GM21526 (cell line): ENCODE results near the gene ITCH.
A peak's percentile ranks its signal among the peaks of the same experiment; 100 is the strongest.
"Not testable (repeated sequence)": the region's sequence is repeated elsewhere in the genome, so short reads cannot be mapped to it uniquely, and the experiment has no call there.

Experiments
- ATAC-seq: cut with Tn5 transposase; IDR thresholded peaks from one replicate; pipeline ENCODE4 v1.9.1; 2021; ENCODE audit warnings: moderate library complexity; ENCODE audit not compliant: unreplicated experiment, low FRiP score

The ITCH gene

DNA sequence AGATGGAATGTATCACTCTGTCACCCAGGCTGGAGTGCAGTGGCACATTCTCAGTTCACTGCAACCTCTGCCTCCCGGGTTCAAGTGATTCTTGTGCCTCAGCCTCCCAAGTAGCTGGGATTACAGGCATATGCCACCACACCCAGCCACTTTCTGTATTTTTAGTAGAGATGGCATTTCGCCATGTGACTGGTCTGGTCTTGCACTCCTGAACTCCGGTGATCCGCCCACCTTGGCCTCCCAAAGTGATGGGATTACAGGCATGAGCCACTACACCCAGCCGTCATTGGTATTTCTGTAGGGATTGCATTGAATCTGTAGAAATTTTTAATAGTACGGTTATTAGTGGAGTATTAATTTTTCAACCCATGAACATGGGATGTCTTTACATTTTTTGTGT lies 134.5 kb downstream of the ITCH start:
- ATAC-seq, result not testable (repeated sequence)

DNA sequence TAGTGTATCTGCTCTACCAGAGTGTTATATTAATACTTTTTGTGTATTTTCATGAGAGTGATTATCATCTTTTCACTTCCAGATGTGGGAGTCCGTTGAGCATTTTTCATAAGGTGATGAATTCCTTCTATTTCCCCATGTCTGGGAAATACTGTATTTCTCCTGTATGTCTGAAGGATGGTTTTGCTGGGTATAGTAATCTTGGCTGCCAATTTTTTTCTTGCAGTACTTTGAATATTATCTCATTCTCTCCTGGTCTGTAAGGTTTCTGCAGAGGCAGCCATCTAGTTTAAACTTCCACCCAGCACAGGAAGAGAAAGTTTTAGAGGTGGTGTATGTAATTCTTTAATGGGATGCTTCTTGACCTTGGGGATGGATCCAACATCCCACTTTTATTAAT lies 137.8 kb downstream of the ITCH start:
- no peak for ATAC-seq

DNA sequence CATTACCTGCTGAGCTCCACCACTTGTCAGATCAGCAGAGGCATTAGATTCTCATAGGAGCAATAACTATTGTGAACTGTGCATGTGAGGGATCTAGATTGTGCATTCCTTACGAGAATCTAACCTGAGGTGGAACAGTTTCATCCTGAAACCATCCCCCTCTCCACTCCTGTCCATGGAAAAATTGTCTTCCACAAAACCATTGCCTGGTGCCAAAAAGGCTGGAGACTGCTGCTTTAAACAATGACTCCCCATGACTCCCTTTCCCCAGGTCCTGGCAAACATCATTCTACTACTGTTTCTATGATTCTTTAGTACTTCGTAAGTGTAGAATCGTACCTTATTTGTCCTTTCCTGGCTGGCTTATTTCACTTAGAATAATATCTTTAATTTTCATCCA lies 143.4 kb downstream of the ITCH start:
- ATAC-seq, result no peak

DNA sequence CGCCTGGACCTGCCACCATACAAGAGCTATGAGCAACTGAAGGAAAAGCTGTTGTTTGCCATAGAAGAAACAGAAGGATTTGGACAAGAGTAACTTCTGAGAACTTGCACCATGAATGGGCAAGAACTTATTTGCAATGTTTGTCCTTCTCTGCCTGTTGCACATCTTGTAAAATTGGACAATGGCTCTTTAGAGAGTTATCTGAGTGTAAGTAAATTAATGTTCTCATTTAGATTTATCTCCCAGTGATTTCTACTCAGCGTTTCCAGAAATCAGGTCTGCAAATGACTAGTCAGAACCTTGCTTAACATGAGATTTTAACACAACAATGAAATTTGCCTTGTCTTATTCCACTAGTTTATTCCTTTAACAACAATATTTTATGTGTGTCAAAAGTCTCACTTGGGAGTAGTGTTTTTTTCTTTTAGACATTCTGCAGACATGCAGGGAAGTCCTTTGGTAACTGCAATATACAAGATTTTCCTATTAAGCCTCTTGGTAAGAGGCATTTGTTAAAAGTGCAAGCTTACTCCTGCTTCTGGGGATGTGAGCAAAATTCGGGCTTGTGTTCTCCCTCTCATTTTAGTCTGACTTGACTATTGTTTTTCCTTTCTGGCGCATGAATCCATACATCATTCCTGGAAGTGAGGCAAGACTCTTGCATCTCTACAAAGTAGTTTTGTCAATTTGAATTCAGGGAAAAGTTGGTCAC lies 144.8 kb downstream of the ITCH start:
- no peak for ATAC-seq

DNA sequence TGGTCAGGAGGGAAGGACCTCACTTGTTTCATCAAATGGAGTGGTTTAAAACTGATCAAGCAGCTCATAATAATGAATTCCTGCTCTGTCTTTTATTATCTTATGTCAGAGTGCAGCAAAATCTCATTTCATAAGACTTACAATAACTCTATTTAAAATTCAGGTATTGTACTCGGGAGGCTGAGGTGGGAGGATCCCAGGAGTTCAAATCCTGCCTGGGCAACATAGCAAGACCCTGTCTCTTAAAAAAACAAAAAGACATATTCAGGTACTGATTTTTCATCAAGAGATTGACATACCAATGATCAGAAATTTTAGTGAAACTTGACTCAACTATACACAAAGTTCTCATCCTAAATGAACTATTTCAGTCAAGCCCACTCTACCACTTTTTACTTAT lies 147.5 kb downstream of the ITCH start:
- ATAC-seq, result no peak

DNA sequence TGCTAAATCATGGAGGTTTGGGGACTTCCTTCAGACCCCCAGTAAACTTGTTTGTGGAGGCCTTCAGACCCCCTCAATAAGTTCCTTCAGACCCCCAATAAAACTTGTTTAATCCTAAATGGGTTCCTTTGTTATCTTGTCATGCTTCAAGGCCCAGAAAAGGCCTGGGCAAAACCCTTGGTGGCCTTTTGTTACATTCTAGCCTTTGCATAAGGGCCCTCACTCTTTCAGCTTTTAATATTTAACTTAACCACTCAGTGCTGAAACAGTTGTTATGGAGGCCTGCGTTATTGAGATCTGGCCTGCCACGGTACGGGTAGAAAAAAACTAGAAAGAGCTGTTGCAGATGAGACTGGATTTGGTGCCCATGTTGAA lies 148.8 kb downstream of the ITCH start:
- no peak for ATAC-seq

DNA sequence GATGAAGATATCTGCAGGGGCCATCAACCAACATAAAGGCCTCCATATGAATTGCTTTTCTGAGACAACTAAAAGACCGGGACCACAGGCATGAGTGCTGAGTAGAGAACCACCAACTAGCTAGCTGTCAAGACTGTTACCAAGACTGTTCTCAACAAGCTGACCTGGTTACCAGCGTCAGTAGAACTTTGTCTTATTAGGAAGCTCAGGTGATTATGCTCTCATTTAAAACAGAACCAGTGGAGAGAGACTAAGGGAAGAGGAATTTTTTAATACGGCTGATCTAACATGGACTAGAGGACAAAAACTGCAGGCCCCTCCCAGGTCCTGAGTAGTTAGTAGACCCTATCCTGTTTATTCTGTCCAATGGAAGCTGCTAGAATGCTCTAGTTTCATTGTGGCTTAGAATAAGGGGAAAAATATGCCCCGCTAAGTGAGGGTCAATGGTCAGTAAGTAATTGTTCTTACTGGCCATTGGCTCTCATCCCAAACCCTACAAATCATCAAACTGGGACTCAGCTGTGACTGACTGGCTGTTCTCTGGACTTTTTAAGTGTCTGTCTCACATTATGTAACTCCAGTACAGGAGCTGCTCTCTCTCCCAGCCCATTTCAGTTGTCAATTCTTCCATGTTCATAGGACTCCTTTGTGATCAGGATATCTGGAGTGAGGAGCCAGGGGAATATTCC lies 149.3 kb downstream of the ITCH start:
- no peak for ATAC-seq

DNA sequence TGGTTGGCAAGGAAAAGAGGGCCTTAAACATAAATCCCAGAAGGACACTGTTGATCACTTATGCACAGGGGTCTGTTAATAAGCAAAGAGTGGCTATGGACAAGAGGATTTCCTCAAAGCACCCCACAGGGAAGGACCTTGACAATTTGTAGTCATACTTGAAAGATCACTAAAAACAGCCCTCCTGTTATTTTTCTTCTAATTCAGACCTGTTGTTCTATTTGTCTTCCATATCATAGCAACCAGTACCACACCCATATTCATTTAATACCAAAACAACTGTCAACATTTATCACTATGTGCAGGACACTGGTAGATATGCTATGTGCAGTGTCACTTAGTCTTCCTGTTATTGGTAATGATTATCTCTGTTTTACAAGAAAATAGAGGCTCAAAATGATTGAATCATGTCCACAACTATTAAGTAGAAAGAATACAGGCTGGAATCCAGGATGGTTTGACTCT lies 149.9 kb downstream of the ITCH start:
- no peak for ATAC-seq

DNA sequence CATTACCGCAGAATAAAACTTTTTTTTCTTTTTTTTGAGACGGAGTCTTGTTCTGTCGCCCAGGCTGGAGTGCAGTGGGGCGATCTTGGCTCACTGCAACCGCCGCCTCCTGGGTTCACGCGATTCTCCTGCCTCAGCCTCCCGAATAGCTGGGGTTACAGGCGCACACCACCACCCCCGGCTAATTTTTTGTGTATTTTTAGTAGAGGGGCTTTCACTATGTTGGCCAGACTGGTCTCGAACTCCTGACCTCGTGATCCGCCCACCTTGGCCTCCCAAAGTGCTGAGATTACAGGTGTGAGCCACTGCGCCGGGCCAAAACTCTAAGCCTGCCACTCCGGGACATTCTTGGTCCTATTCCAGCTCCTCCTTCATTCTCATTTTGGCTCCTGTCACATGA lies 151.0 kb downstream of the ITCH start:
- ATAC-seq, result not testable (repeated sequence)

DNA sequence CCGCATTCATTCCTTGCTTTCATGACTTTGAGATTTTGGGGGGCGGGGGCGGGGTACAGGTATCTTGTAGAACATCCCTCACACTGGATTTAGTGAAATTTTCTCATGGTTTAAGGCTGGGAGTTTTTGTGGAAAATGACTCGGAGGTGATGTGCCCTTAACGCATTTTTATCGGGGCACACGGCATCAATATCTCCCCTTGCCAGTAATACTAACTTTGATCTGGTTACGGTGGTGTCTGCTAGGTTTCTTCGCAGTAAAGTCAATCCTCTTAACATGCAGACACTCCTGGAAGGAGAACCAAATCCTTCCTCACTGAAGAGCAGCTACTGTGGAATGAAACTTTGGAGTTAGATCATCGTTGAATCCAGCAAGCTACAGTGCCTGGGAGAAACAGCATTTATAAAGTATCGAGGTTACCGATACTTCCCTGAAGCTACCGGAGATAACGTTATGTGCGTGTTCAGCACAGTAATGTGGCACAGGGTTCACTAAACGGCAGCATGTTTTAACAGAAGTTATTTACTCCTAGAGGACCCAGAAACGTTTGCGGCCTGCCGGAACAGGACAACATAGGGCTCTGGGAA lies 151.9 kb downstream of the ITCH start:
- ATAC-seq, result no peak

DNA sequence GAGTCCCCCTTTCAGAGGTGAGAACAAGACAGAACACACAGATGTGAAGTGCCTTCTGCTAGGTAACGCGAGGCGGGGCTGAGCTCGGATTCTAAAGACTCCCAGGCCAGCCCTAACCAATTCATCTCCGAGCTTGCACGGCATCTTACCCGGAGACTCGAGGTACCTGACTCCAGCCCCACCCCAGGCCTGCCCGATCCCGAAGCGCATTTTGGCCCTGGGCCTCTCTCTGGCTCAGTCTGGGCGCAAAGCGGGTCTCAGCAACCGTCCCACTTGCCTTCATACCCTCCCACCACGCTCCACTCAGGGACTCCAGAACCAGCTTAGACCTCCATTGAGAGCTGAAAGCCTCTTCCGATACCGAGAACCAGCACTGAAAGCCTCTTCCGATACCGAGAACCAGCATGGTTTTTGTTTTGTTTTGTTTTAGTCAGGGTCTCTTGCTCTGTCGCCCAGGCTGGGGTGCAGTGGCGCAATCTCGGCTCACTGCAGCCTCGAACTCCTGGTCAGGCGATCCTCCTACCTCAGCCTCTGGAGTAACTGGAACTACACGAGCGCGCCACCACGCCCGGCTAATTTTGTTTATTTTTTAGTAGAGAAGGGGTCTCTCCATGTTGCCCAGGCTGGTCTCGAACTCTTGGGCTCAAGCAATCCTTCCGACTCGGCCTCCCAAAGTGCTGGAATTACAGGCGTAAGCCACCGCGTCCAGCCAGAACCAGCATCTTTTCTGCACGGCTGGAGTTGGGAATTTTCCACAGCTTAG lies 152.6 kb downstream of the ITCH start:
- ATAC-seq, result peak; percentile 48

DNA sequence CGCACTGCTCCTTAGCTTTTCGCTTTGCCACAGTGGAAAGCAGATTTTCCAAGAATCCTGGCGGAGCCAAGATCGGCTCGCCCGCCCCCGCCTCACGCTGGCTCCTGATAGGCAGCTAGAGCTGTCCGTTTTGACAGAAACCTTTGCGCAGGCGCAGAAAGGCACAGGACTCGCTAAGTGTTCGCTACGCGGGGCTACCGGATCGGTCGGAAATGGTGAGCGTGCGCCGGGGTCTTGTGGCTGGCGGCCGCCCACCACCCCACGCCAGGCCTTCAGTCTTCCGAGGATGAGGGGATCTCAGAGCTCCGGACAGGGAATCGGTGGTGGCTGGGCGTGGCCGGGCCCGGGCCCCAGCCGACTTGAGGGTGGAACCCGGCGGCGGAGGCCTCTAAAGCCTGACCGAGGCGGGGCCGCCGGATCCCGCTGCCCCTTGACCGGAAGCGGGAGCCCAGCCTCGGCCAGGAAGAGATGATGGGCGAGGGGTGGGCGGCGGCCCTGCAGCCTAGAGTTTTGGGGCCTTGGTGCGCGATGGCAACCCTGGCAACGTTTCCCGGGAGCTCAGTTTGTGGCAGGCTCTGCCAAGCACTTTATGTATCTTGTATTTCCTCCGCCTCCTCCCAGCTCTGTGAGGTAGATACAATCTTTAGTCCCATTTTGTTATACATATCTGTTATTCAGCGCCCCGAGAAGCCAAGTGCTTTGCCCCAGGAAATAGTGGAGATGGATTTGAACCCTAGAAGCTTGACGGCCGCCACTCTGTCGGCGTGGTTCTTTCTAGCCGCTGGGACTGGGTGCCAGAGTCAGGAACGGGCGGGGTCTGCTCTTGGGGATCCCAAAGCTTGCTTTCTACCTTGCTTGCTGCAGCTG lies 153.4 kb downstream of the ITCH start, which contains the start of gene DYNLRB1:
Gene DYNLRB1, plus strand, starts transcription at position 176 of the 867 bp plus-strand sequence. Its CDS starts 37 bp downstream, at position 213.
- ATAC-seq, result peak; percentile 67

DNA sequence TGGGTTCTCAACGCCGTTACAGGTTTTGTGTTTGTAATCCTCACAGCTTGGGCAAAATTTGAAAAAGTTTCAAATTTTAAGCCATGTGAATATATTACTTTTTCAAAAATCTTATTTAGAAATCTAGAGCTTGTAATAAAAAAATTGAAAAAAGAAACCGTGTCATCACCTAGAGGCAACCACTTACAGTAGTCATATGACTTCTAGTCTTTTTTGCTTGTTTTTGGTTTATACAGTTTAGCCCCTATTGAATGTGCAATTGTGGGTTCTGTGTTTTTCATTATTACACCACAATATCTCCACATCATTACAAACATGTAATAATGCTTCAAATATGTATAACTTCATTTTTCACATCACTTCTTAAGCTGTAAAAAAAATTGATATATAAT lies 154.0 kb downstream of the ITCH start:
- no peak for ATAC-seq

DNA sequence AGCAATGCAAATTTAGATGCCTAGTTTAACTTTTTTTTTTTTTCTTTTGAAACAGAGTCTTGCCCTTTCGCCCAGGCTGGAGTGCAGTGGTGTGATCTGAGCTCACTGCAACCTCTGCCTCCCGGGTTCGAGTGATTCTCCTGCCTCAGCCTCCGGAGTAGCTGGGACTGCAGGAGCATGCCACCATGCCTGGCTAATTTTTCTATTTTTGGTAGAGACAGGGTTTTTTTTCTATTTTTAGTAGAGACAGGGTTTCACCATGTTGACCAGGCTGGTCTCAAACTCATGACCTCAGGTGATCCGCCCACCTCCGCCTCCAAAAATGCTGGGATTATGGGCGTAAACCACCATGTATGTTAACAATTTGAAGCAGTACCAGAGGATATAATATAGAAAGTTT lies 155.8 kb downstream of the ITCH start:
- ATAC-seq, result not testable (repeated sequence)

DNA sequence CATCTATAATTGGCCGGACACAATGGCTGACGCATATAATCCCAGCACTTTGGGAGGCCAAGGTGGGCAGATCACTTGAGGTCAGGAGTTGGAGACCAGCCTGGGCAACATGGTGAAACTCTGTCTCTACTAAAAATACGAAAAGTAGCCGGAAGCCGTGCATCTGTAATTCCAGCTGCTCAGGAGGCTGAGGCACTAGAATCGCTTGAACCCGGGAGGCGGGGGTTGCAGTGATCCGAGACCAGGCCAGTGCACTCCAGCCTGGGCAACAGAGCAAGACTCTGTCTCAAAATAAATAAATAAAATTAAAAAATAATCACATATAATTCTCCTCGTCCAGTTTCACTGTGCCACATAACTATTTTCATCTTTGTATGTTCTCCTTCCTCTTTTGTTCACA lies 156.8 kb downstream of the ITCH start:
- not testable (repeated sequence) for ATAC-seq

DNA sequence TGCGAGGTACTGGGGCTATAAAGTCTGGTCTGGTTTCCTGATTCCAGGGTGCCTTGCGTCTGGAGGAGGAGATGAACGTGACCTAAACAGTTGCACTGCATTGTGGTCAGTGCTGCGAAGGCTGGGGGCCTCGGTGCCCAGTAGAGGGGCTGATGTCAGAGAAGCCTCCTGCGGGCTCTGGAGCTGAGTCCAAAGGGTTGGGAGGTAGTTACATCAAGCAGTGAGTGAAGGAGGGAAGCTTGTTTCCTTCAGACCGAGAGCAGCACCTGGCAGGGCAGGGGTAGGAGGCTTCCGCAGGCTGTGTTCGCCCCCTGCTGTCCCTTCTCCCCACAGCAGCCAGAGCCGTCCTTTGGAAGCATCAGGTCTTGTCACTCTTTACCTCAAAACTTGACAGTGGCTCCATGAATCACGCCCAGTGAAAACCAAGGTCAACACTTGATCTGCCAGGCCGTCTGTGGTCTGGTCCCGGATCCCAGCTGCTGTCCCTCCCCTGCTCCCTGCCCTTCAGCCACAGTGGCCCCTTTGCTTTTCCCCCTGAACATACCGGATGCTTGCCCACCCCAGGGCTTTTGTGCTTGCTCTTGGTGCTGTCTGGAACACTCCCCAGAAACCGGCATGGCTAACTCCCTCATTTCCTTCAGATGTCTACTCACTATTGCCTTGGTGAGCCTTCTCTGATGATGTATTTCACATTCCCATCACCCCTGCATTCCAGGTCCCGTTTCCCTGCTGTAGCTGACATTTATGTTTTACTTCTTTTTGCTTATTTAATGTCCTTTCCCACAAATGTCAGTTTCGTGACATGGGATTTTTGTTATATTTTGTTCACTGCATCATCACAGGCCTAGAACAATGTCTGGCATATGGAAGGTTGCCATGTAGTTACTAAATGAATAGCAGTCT lies 160.1 kb downstream of the ITCH start:
- no peak for ATAC-seq

DNA sequence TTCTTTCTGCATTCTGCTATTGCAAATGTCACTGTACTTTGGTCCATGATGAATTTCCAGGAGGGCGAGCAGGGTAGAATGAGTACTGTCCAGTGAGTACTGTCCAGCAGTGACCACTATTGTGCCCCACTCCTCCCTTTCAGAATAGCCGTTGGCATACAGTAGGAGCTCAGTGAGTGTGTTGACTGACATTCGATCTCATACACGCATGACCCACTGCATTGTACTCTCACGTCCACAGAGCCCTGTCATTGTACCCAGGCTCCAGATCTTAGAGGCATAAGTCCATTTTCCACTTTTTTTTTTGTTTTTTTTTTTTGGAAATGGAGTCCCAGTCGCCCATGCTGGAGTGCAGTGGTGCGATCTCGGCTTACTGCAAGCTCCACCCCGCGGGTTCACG lies 161.4 kb downstream of the ITCH start:
- ATAC-seq, result no peak

DNA sequence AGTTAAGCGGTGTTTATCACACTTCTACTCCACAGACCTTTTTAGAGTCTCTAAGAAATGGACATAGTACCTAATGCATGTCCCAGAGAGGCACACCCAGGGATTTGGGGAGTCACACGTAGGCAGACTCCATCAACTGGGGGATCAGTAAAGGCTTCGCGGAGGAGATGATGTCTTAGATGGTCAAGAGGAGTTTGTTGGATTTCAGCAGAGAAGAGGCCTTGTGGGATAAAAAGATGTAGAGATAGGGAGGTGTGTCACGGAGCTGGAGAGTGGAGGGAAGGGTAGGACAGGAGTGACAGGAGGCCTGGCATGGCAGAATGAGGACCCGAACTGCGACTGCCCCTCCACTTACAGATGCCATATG lies 162.3 kb downstream of the ITCH start:
- no peak for ATAC-seq
